HG02798 (cell line): ENCODE results near the gene C1orf159.

ENCODE experiments used
- ATAC-seq: cut with Tn5 transposase; IDR thresholded peaks from one replicate; pipeline ENCODE4 v1.9.1; 2021; ENCODE audit warnings: mild to moderate bottlenecking; ENCODE audit not compliant: unreplicated experiment, poor library complexity

Gene C1orf159

DNA sequence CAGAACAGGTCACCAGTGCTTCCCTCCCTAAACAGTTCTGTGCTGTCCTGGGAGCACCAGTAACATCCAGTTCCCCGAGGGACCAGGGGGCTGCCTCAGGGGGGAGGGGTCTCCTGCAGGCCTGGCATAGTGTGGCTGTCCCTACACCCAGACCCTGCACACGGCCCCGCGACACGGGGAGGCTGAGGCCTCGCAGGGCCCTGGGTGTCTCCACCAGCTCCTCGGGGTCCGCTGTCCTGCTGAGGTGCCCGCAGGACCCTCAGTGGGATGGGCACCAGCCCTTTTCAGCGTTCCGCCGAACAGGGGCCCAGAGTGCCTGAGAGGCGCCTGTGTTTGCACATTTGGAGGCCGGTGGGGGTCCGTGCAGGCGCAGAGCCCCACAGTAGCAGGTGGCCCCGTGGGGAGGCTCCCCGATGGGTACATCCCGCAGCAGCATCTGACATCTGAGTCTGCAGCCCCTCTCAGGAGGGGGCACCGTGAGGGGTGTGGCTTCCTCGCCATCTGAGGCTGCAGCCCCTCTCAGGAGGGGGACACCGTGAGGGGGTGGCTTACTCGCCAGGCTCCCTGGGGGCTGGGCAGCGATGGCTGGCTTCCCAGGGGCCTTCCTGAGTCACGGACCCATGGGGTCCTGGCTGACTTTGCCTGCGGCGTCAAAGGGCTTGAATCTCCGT, 18.5 kb upstream of the C1orf159 start:
- no peak for ATAC-seq

DNA sequence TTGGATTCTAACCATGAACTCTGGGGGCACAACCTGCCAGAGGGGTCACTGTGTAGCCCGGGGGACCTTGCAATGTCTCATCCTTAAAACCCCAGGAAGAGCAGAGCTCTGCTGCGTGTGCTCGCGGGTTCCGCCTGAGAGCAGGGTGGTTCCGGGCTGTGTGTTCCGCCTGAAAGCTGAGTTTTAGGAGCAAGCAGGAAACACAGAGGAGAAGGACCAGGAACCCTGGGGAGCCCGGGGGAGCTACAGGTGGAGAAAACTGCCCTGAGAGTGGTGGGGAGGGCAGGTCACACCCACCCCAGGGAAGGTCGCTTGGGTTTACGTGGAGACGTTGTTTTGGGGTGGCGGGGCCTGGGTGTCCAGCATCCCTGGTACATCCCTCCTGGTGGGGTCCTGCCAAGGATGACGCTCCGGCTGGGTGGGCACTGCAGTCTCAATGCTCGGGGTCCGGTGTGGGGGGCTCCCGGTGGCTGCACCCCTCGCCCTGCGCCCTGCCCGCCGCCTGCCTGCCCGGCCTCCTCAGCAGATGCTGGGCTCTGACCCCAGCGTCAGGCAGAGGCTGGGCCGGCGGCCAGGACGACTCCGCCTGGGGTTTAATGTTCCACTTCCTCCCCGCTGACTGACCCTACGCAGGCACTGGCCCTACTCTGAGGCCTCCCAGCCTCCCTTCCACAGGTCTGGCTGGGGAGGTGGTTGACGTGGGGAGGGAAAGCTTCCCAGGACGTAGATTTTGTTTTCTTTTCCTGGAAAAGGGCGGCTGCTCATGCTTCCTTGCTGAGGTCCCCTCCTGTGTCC, 17.3 kb upstream of the C1orf159 start:
- ATAC-seq = no peak

DNA sequence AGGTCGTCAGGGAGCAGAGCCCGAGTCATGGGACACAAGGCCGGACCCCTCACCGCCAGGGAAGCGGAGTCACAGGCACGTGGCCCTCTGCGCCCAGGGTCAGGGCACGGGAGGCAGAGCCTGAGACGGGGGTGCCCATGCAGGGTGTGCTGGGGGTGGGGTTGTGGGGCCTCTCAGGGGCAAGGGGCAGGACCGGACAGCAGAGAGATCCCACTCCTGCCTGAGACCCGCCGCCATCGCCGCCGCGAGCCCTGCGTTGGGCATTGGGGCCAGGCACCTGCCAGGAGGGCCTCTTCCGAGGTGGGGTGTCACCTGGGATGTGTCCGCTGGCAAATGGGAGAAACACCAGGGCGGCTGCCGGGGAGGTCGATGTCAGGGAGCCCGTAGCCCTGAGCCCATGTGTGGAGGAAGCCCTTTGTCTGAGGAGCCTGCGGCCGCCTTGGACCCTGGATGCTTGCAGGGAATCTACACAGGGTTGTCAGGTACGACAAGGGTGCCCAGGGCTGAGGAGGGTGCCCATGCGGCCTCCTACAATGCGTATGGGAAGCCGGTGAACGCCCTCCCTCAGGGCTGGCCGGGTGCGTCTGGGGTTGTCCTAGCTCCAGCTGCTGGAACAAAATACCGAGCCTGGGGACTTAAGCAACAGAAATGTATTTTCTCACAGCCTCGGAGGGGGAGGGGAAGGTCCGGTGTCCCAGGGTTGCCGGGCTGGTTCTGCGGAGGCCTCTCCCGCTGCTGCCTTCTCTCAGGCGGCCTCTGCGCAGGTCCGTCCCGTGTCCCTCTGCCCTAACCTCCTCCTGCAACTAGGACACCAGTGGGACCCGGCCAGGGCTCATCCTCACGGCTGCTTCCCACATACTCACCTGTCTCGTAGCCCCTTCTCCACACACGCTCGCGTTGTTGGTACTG, 16.4 kb upstream of the C1orf159 start:
- ATAC-seq = no peak

DNA sequence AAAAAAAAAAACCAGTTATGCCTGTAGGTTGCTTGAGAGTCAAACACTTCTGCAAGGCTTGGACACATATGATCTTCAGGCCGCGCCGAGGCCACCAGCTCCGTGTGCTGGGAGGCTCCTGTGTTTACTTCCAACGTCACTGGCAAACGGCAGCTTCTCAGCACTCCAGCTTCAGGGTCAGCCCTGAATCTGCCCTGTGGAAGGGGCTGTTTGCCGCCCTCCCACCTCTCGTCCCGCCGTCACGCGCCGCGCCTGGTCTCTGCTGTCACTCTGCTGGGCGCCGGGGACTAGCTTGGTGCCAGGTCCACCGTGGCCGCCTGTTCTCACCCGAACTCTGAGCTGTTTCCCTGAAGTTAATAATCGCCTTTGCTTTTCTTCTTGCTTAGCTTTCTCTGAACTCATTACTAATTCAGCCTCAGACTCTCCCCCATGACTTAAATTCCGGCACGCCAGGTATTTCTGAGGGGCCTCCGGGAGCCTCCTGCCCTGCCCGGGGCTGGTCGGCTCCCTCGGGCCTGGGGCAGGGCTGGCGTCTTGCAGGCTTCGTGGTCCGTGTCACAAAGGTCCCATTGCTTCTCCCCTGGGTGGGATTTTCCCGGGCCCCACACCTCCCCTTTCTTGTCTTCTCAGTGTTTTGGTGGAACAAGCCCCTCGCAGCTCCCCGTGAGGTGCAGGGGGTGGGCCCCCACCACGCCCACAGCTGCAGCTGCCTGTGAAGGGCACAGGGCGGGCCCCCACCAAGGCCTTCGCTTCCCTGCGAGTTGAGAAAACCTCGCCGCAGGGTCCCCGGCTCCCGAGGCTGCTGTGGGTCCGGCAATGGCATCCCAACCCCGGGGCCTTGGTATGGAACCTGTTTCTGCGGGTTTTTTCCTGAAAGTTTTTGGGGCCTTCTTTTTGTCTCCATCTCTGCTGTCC, 14.6 kb upstream of the C1orf159 start:
- ATAC-seq = no peak

DNA sequence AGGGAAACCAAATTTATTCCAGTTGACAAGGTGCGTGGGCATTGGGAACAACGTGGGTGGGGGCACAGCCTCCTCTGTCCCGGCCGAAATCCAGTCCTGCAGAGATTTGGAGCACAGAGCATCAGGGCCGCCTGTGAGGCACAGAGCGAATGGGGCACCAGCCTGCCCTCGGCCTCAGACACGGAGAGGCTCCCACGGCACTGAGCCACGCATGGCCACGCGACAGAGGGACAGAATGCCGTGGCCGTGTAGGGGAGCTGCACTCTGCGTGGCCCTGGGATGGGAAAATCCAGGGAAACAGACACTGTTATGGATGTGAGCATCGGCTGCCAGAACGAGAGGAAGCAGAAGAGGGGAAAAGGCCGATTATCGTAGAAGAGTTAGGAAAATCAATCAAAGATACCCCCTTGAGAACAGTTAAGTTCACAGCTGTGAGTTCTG, 13.5 kb upstream of the C1orf159 start:
- no peak for ATAC-seq

DNA sequence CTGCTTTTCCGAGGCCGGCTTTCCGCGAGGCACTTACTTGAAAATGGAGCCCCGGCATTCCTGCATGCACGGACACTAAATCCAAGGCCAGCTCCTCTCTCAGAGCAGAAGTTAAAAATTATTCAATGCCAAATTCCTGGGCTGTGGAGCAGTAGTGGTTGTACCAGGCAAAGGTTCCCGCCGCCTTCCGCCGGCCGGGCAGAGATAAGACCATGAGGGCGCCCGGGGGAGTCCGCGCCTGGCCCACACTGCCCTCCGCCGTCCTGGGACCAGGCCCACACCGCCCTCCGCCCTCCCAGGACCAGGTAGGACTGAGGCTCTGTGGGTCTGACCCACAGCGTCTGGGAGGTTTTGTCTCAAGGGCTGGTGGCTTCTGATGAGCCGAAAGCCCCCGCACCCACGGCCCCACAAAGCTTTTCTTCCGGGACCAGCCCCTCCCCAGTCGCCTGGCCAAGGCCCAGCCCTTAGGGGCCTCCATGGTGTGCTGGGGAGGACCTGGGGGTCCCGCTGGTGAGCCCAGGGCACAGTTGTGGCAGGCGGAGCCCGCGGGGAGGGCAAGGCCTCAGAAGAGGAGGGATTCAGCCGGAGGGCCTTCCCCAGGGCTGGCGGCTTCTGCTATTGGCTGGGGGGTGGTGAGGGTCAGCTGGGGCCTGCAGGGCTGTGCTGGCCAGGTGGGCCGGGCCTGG, 12.7 kb upstream of the C1orf159 start:
- ATAC-seq = no peak

DNA sequence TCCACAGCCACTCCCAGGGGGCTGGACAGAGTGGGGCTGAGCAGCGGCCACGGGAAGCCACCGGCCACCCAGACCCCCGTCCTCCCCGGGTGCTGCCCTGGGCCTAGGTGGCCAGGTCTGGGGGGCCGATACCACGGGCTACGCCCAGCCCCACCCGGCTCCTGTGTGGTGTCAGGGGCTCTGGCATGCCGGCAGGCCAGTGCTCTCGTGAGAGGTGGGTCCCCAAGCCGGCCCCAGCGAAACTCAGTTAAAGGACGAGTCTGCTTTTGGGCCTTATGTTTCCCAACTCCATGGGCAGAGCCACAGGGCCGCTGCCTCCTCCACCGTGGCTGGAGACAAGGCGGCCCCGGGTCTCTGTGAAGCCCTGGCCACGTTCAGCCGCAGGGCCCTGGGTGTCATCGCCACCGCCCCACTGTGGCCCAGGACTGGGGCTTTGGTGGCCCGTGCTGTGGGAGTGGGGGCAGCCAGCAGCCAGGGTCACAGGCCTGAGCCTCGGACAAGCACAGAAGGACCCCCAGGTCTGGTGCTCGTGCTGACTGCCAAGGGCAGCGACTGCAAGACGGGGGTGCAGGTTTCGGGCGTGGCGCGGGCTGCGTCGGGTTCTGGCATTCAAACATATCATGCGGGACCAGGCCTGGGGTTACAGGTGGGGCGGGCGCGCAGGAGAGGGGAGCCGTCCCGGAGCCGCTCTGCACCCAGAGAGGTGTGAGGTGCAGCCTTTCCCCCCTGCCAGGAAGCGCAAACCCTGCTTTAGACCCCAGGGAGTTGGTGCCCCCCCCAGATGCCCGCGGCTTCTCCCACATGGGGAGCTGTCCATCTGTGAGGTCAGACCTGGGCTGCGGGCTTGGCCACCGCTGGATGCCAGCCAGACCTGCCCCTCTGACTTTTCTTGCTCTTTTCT, 11.9 kb upstream of the C1orf159 start:
- ATAC-seq = no peak

DNA sequence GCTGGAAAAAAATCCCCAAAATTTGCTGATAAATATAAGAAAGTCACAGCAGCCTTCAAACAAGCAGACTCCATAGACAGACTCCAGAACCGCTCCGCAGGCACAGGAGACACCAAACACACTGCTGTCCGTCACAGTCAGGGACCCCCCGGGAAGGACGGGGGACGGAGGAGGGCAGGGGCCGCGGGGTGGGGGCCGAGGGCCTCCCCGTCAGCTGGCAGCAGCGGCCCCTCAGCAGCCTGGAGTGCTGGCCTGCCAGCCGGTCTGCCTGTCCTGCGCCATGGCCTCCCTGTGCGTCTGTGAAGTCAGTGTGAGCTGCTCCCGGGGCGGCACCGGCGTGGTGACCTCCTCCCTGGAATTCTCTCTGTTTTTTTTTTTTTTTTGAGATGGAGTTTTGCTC, 10.1 kb upstream of the C1orf159 start:
- ATAC-seq = no peak

DNA sequence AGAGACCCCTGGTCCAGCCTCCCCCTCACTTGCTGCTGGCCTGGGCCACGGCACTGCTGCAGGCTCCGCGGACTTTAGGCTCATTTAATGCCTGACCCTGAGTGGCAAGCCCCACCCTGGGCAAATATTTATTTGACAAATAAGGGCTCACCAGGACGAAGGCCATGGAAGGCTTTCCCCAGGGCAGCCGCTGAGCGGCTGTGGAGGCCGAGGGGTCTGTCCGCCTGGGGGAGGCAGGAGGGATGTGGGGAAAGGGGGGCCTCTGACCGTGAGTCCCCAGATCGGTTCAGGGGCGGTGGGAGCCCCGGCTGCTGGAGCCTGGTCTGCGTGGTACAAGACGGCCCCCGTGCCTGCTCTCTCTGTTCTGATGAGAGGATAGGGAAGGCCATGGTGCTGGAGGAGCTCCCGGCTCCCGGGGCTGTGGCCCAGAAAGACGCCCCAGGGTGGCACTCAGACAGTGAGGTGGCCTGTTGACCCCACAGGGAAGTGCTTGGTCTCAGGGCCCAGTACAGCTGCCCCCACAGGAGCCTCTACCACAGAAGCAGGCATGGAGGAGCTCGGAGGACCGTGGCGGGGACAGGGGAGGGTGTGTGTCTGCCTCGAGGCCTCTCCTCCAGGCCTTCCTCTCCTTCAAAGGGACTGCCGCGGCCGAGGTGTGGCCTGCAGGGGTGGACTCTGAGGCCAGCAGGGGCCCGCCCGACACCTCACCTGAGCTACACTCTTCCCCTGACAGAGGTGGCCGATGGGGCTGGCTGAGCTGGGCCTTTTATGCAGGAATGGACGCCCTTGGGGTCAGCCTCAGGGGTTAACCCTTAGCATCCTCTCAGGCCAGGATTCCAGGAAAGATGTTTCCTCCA, 9.1 kb upstream of the C1orf159 start:
- no peak for ATAC-seq

DNA sequence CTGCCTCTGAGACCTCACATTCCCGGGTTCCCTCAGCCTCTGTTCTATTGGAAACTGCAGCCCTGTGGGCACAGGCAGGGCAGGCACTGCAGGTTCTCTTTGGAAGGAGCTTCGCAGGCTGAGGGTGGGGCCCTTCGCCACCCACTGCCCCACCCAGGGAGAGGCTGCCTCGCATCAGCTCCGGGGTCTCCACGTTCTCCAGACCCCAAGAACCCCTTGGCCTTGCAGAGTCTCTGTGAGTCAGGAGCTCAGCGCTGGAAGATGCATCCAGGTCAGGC, 8.6 kb upstream of the C1orf159 start:
- no peak for ATAC-seq

DNA sequence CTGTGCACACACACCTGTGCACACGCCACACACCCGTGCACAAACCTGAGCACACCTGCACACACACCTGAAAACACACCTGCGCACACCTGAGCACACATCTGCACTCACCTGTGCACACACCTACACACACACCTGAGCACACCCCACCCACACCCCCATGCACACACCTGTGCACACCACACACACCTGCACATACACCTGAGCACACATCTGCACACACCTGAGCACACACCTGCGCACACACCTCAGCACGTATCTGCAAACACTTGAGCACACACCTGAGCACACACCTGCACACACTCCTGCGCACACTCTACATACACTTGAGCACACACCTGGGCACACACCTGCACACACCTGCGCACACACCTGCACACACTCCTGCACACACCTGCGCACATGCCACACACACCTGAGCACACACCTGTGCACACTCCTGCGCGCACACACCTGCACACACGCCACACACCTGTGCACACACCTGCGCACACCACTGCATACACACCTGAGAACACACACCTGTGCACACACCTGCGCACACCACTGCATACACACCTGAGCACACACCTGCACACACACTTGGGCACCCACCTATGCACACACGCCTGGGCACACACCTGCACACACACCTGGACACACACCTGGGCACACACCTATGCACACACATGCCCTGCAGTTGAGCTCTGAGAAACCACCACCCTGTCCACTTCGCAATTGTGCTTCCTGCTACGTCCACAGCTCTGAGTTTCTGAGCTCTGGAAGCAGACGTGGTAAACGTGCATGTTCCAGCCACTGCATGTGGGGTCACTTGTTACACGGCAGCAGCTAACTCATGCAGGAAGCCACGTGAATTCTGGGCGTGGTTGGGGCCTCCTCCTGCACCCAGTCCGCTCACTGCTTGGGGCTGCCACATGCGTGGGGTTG, 8.0 kb upstream of the C1orf159 start:
- ATAC-seq = no peak

DNA sequence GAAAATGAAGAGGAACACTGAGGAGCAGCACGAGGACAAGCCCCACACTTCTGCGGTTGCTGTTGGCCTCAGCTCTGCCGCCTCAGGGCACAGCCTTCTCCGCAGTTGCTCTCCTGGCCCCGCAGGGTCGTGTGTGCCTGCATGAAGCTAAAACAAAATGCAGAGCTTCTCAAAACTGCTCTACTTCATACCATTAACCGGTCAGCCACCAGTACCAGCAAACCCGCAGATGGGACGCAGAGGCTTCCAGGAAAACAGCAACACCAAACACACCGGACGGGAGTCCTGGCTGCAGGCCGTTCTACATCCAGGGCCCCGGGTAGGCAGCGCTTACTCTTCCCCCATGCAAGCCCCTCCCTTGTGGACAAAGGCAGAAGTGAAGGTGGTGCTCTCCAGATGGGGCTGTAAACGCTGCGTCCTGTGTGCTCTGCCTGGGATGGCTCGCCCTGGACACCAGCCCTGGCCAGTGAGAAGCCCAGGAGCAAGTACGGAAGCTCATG, 7.1 kb upstream of the C1orf159 start:
- no peak for ATAC-seq

DNA sequence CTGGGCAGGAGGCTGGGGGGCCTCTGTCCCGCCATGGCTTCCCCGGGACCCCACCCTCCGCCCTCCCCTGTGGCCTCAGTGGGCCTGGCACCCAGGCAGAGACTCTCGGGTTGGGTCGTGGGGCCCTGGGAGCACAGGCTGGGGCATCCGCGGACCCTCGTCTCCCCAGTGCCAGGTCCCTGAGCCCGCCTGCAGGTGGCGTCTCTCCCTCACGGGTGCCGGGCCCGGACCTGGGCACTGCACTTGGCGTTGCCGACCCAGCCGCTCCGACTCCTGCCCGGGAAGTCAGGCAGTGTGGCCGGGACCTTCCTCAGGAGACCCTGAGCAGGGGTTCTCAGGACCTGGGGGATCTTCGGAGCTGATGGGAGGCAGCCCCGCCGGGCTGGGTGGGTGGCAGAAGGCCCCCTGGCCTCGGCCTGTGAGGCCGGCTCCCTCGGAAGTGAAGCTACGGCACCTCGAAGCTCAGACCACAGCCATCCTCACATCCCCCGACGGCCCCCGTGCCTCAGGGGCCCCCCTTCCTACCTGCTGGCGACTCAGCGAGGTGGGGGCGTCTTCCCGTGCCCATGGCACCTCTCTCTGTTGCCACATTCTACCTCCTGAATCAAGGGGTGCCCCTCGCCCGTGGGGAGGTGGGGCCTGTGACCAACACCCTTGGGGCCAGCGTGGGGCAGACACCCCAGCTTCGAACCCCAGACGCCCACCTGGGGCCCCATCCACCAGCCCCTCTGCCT, 6.4 kb upstream of the C1orf159 start:
- ATAC-seq = no peak

DNA sequence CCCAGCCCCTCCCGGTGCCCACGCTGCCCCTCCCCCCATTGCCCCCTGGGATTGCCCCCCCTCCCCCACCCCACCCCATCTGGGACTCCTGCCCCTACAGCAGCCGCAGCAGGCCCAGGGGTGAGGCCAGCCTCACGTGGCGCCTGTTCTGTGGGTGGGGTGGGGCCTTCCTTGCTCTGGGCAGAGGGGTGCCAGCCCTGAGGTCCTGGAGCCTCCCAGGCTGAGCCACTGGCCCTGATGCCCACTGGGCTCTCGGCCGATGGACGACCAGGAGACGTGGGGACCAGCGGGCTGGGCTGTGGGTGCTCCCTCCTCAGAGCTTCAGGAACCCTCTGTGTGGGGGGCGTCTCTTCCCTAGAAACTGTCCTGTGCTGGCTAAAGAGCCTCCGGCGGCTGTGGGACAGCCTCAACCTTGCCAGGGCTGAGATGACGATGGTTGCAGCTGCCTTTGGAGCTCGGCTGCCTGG, 5.8 kb upstream of the C1orf159 start:
- ATAC-seq = no peak

DNA sequence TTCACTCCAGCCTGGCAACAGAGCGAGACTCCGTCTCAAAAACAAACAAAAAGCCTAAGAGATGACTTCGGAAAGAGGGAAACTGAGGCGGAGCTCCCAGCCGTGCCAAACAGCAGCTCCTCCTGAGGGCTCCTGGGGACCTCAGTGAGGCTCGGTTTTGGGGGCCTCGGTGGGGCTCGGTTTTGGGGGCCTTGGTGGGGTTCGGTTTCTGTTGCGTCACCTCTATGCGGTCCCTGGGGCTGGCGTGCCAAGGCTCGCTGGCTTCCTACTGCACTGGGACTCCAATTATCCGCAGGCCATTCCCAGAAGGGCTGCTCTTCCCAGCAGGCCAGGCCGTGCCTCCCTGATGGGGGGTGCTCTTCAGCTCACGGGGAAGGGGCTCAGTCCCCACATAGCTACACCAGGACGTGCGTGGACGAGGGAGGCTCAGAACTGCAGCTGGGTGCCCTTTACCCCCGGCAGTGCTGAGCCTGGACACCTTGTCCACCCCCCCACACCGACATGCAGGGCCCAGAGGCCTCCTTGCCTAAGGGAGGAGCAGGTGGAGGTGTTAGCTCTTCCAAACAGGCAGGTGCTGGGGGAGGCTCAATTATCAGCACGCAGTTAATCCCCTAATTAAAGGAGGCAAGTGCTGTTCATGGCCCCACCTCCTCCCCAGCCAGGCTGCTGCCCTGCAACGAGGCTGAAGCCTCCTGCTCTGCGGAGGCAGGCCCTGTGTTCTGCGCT, 5.1 kb upstream of the C1orf159 start:
- no peak for ATAC-seq
